D721Med (cell line): Measurements from ENCODE around the gene PIK3R6.
"Not testable (repeated sequence)": the region's sequence is repeated elsewhere in the genome, so short reads cannot be mapped to it uniquely, and the experiment has no call there.

Source experiments
- DNase-seq: peaks from one replicate; pipeline ENCODE4 v3.0.0; 2011; ENCODE audit warnings: low spot score; ENCODE audit not compliant: insufficient read length
- FAIRE-seq: peaks from 2 replicates; lab custom pipeline; 2011; peaks lifted over from hg19 to GRCh38; lab: Jason Lieb, UNC
- CTCF ChIP-seq: IDR thresholded peaks from 2 replicates; pipeline ENCODE4 v1.5.1; 2012; ENCODE audit warnings: mild to moderate bottlenecking, control low read depth; ENCODE audit not compliant: insufficient read depth; ENCODE audit errors: missing control alignments

The PIK3R6 gene

GRCh38 chr17:8887834-8888703 is 20.6 kb upstream of the PIK3R6 start:
- DNase-seq = no peak
- no peak for FAIRE-seq

GRCh38 chr17:8887301-8887700 is 19.8 kb upstream of the PIK3R6 start:
- FAIRE-seq = no peak
- TF ChIP-seq CTCF = no peak
- DNase-seq = no peak

More at GRCh38 chr17:8887834-8888703, 20.6 kb upstream of the PIK3R6 start:
- TF ChIP-seq CTCF = no peak

GRCh38 chr17:8885967-8886684 is 18.7 kb upstream of the PIK3R6 start:
- DNase-seq = no peak
- TF ChIP-seq CTCF = no peak
- FAIRE-seq = no peak

- FAIRE-seq, DNase-seq: not testable (repeated sequence)
Measured at GRCh38 chr17:8885163-8885966, 17.9 kb upstream of the PIK3R6 start.

GRCh38 chr17:8884336-8884990 is 17.0 kb upstream of the PIK3R6 start:
- FAIRE-seq (no peak), DNase-seq (no peak)
- TF ChIP-seq CTCF = no peak

- DNase-seq = no peak
- no peak for TF ChIP-seq CTCF
- FAIRE-seq = no peak
Measured at GRCh38 chr17:8883353-8883752, 15.9 kb upstream of the PIK3R6 start.

GRCh38 chr17:8881606-8882005 is 14.1 kb upstream of the PIK3R6 start:
- DNase-seq (no peak), FAIRE-seq (no peak)
- TF ChIP-seq CTCF = no peak
